Erythroblast (primary cell): Measurements from ENCODE around the gene DUS4L.
"Not testable (repeated sequence)": the region's sequence is repeated elsewhere in the genome, so short reads cannot be mapped to it uniquely, and the experiment has no call there.

ENCODE experiments used
- GATA1 ChIP-seq: IDR thresholded peaks from 2 replicates; pipeline ENCODE4 v1.6.1; 2011; ENCODE audit warnings: low read depth, mild to moderate bottlenecking, control low read depth, low read length, moderate library complexity
- POLR2A ChIP-seq: IDR thresholded peaks from 2 replicates; pipeline ENCODE4 v1.6.1; 2011; ENCODE audit warnings: mild to moderate bottlenecking, low read length

- not testable (repeated sequence) for TF ChIP-seq POLR2A, GATA1
Observed at GRCh38 chr7:107537228-107537627, 26.5 kb upstream of the DUS4L start.
